Fibroblast of upper back skin (primary cell): ENCODE results near the gene ARHGDIA.
"Not testable (repeated sequence)": the region's sequence is repeated elsewhere in the genome, so short reads cannot be mapped to it uniquely, and the experiment has no call there.

ENCODE experiments used
- DNase-seq: peaks from one replicate; pipeline ENCODE4 v3.0.0-alpha.2; 2013

Gene ARHGDIA

GRCh38 chr17:81870981-81871386 is at the start of gene ARHGDIA:
Gene ARHGDIA, minus strand, starts transcription at chr17:81871337. Its CDS starts 1,407 bp downstream, at chr17:81869930.
- DNase-seq, result peak; percentile 9

- no peak for DNase-seq
Observed at GRCh38 chr17:81918832-81919545, 47.9 kb upstream of the ARHGDIA start.

- not testable (repeated sequence) for DNase-seq
Observed at GRCh38 chr17:81918333-81918669, 47.2 kb upstream of the ARHGDIA start.

GRCh38 chr17:81917565-81918332 is 46.6 kb upstream of the ARHGDIA start, which contains the start of gene SIRT7:
Gene SIRT7, minus strand, starts transcription at chr17:81918176. Its CDS starts 45 bp downstream, at chr17:81918131.
- DNase-seq, result peak; percentile 64

- DNase-seq, result no peak
Observed at GRCh38 chr17:81916234-81917001, 45.3 kb upstream of the ARHGDIA start.

- no peak for DNase-seq
Observed at GRCh38 chr17:81915331-81915730, 44.2 kb upstream of the ARHGDIA start.

GRCh38 chr17:81914103-81914850 is 43.1 kb upstream of the ARHGDIA start:
- DNase-seq, result no peak

GRCh38 chr17:81913394-81914102 is 42.4 kb upstream of the ARHGDIA start:
- DNase-seq, result no peak

- no peak for DNase-seq
Observed at GRCh38 chr17:81912441-81913309, 41.5 kb upstream of the ARHGDIA start.

- no peak for DNase-seq
Observed at GRCh38 chr17:81911969-81912368, 40.8 kb upstream of the ARHGDIA start.

- peak; percentile 84 for DNase-seq
Observed at GRCh38 chr17:81911277-81911961, 40.3 kb upstream of the ARHGDIA start, which contains the start of gene PCYT2. Gene PCYT2, minus strand, starts transcription at chr17:81911399. Its CDS starts 44 bp downstream, at chr17:81911355.

GRCh38 chr17:81910840-81911276 is 39.7 kb upstream of the ARHGDIA start:
- no peak for DNase-seq

GRCh38 chr17:81909966-81910839 is 39.1 kb upstream of the ARHGDIA start:
- no peak for DNase-seq

GRCh38 chr17:81909231-81909630 is 38.1 kb upstream of the ARHGDIA start:
- DNase-seq, result no peak

GRCh38 chr17:81908793-81909192 is 37.7 kb upstream of the ARHGDIA start:
- no peak for DNase-seq

GRCh38 chr17:81907219-81908145 is 36.3 kb upstream of the ARHGDIA start:
- DNase-seq, result no peak

- no peak for DNase-seq
Observed at GRCh38 chr17:81906476-81907218, 35.5 kb upstream of the ARHGDIA start.
